ENCODE results near the gene BNC2. TPM values are rescaled to one million over a fixed set of nuclear protein-coding genes. Genes with fewer than 3 reads are reported as not detected.
A peak's percentile ranks its signal among the peaks of the same experiment; 100 is the strongest.

Gene BNC2
- total RNA-seq, 1 donor = 53.9 TPM

- peaks cover 4% of the 10 kb centered on the region for H4K20me1 ChIP-seq (ENCODE audit: insufficient read depth, low read length)
- no peak for DNase-seq (ENCODE audit: insufficient read length, low spot score, missing footprints)
- TF ChIP-seq, protein P1, sequence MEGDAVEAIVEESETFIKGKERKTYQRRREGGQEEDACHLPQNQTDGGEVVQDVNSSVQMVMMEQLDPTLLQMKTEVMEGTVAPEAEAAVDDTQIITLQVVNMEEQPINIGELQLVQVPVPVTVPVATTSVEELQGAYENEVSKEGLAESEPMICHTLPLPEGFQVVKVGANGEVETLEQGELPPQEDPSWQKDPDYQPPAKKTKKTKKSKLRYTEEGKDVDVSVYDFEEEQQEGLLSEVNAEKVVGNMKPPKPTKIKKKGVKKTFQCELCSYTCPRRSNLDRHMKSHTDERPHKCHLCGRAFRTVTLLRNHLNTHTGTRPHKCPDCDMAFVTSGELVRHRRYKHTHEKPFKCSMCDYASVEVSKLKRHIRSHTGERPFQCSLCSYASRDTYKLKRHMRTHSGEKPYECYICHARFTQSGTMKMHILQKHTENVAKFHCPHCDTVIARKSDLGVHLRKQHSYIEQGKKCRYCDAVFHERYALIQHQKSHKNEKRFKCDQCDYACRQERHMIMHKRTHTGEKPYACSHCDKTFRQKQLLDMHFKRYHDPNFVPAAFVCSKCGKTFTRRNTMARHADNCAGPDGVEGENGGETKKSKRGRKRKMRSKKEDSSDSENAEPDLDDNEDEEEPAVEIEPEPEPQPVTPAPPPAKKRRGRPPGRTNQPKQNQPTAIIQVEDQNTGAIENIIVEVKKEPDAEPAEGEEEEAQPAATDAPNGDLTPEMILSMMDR (IDR thresholded peaks at IDR 0.05; ENCODE audit: extremely low read depth, low read depth, low read length) = no peak
- no peak overlapping the region for H3K4me2 ChIP-seq (ENCODE audit: insufficient read depth, low read length)
- no peak overlapping the region for H3K4me3 ChIP-seq (ENCODE audit: insufficient read depth, low read length)
- no peaks in the 10 kb centered on the region for H3K27me3 ChIP-seq (ENCODE audit: insufficient read depth, low read length)
- no peaks in the 10 kb centered on the region for H3K36me3 ChIP-seq (ENCODE audit: insufficient read depth, low read length)
- H2AFZ ChIP-seq (ENCODE audit: low read length) = no peak overlapping the region
- peaks cover 81% of the 10 kb centered on the region for H3K79me2 ChIP-seq (ENCODE audit: insufficient read depth, low read length)
- no peak overlapping the region for H3K27ac ChIP-seq (ENCODE audit: low read depth, low read length)
- no peaks in the 10 kb centered on the region for H3K9me3 ChIP-seq (ENCODE audit: low read depth, low read length)
- no peaks in the 10 kb centered on the region for H3K4me1 ChIP-seq (ENCODE audit: insufficient read depth, low read length)
Observed at GRCh38 chr9:16801871-16802466, 68.5 kb downstream of the BNC2 start.

- Histone ChIP-seq H3K27me3 (ENCODE audit: insufficient read depth, low read length) (no peaks in the 10 kb centered on the region), H3K4me3 (ENCODE audit: insufficient read depth, low read length) (no peak overlapping the region), H2AFZ (ENCODE audit: low read length) (no peak overlapping the region), H3K27ac (ENCODE audit: low read depth, low read length) (no peak overlapping the region), H3K36me3 (ENCODE audit: insufficient read depth, low read length) (no peaks in the 10 kb centered on the region), H3K4me2 (ENCODE audit: insufficient read depth, low read length) (no peak overlapping the region), H4K20me1 (ENCODE audit: insufficient read depth, low read length) (peaks cover 2% of the 10 kb centered on the region), H3K9me3 (ENCODE audit: low read depth, low read length) (no peaks in the 10 kb centered on the region), H3K4me1 (ENCODE audit: insufficient read depth, low read length) (peaks cover 25% of the 10 kb centered on the region), H3K79me2 (ENCODE audit: insufficient read depth, low read length) (peaks cover 85% of the 10 kb centered on the region)
- TF ChIP-seq, protein P1 (IDR thresholded peaks at IDR 0.05; ENCODE audit: extremely low read depth, low read depth, low read length) = no peak
- DNase-seq (ENCODE audit: insufficient read length, low spot score, missing footprints) = no peak
Observed at GRCh38 chr9:16796304-16796825, 74.1 kb downstream of the BNC2 start.

DNA sequence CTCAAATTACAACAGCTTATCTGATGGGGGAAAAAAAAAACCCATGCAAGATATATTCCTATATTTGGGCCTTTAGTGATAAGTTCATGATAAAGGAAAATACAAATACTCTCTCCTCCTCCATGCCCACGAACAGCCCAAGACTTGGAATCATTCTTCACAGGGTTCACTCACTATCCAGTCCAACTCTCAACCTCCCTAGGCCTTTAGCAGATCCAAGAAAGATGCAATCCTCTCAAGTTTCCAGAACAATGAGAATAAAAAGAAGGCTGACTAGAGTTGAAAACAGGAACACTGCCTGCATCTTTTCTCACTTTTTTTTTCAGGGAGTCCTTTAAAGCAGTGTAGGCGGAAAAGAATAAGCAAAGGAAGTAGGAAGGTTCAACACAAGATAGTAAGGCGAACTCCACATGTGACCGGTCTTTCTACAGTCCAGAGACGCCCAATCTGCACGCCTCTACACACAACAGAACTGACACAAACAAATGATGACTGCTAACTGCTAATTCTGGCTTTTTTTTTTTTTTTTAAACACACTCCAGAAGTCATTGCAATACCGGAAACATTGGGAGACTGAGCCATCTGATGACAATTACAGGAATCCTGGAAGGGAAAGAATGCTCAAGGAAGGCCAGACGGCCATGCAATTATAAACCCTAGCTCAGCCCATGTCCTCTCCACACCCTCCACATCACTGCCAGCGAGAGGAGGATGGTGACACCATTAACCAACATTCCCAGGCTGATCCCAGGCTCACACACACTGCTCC is 75.4 kb downstream of the BNC2 start:
- Histone ChIP-seq H3K79me2 (ENCODE audit: insufficient read depth, low read length) (peaks cover 81% of the 10 kb centered on the region), H3K9me3 (ENCODE audit: low read depth, low read length) (no peaks in the 10 kb centered on the region)

More for the DNA sequence above, 75.4 kb downstream of the BNC2 start:
- TF ChIP-seq, protein P1 (IDR thresholded peaks at IDR 0.05; ENCODE audit: extremely low read depth, low read depth, low read length) = no peak
- Histone ChIP-seq H4K20me1 (ENCODE audit: insufficient read depth, low read length) (peaks cover 2% of the 10 kb centered on the region), H3K4me2 (ENCODE audit: insufficient read depth, low read length) (peak overlapping the region; percentile 63), H2AFZ (ENCODE audit: low read length) (peak overlapping the region; percentile 8), H3K4me3 (ENCODE audit: insufficient read depth, low read length) (peak overlapping the region; percentile 1), H3K36me3 (ENCODE audit: insufficient read depth, low read length) (no peaks in the 10 kb centered on the region), H3K27ac (ENCODE audit: low read depth, low read length) (peak overlapping the region; percentile 74), H3K27me3 (ENCODE audit: insufficient read depth, low read length) (no peaks in the 10 kb centered on the region), H3K4me1 (ENCODE audit: insufficient read depth, low read length) (peaks cover 25% of the 10 kb centered on the region)
- DNase-seq (ENCODE audit: insufficient read length, low spot score, missing footprints) = peak; percentile 66
